NCI-H345 (cell line): Measurements from ENCODE around the gene GDPD2.
"Not testable (repeated sequence)": the region's sequence is repeated elsewhere in the genome, so short reads cannot be mapped to it uniquely, and the experiment has no call there.

Experiments used
- DNase-seq: peaks from one replicate; lab custom pipeline; 2025; lab: John Stamatoyannopoulos, UW

The GDPD2 gene

GRCh38 chrX:70422851-70423341 lies at the start of gene GDPD2:
TSS of gene GDPD2 (plus strand) at chrX:70423314. CDS start at chrX:70424985, 1,671 bp downstream.
- DNase-seq: peak; percentile 78

GRCh38 chrX:70386235-70386634 lies 36.9 kb upstream of the GDPD2 start:
- no peak for DNase-seq

- no peak for DNase-seq
These were observed 24.2 kb upstream of the GDPD2 start for GRCh38 chrX:70398899-70399298.

- not testable (repeated sequence) for DNase-seq
These were observed 22.9 kb upstream of the GDPD2 start for GRCh38 chrX:70400181-70400580.

GRCh38 chrX:70402721-70403120 lies 20.4 kb upstream of the GDPD2 start:
- no peak for DNase-seq

GRCh38 chrX:70405003-70405402 lies 18.1 kb upstream of the GDPD2 start:
- DNase-seq: no peak

- DNase-seq: no peak
These were observed 12.2 kb upstream of the GDPD2 start for GRCh38 chrX:70410921-70411320.

- no peak for DNase-seq
These were observed 11.6 kb upstream of the GDPD2 start for GRCh38 chrX:70411475-70411874.

- peak; percentile 57 for DNase-seq
These were observed 1.5 kb upstream of the GDPD2 start for GRCh38 chrX:70421618-70422017.

- no peak for DNase-seq
These were observed 992 bp downstream of the GDPD2 start for GRCh38 chrX:70423936-70424675.

- no peak for DNase-seq
These were observed 1.7 kb downstream of the GDPD2 start for GRCh38 chrX:70424801-70425200.

- no peak for DNase-seq
These were observed 3.5 kb downstream of the GDPD2 start for GRCh38 chrX:70426286-70427278.

- DNase-seq: no peak
These were observed 4.3 kb downstream of the GDPD2 start for GRCh38 chrX:70427365-70427764.

- no peak for DNase-seq
These were observed 6.6 kb downstream of the GDPD2 start for GRCh38 chrX:70429759-70430158.

- DNase-seq: no peak
These were observed 10.1 kb downstream of the GDPD2 start for GRCh38 chrX:70432936-70433847.

GRCh38 chrX:70433848-70434351 lies 10.8 kb downstream of the GDPD2 start:
- DNase-seq: peak; percentile 68

GRCh38 chrX:70434352-70434866 lies 11.3 kb downstream of the GDPD2 start:
- DNase-seq: peak; percentile 93

GRCh38 chrX:70434914-70435586 lies 11.9 kb downstream of the GDPD2 start:
- DNase-seq: no peak

- DNase-seq: no peak
These were observed 13.2 kb downstream of the GDPD2 start for GRCh38 chrX:70436343-70436742.

- no peak for DNase-seq
These were observed 13.9 kb downstream of the GDPD2 start for GRCh38 chrX:70437011-70437410.
